GDM1 (cell line): ENCODE data around the gene TSPY3.
"Not testable (repeated sequence)": the region's sequence is repeated elsewhere in the genome, so short reads cannot be mapped to it uniquely, and the experiment has no call there.

Source experiments
- DNase-seq: peaks from one replicate; lab custom pipeline; 2025; lab: John Stamatoyannopoulos, UW

TSPY3 gene, protein sequence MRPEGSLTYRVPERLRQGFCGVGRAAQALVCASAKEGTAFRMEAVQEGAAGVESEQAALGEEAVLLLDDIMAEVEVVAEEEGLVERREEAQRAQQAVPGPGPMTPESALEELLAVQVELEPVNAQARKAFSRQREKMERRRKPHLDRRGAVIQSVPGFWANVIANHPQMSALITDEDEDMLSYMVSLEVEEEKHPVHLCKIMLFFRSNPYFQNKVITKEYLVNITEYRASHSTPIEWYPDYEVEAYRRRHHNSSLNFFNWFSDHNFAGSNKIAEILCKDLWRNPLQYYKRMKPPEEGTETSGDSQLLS

DNA sequence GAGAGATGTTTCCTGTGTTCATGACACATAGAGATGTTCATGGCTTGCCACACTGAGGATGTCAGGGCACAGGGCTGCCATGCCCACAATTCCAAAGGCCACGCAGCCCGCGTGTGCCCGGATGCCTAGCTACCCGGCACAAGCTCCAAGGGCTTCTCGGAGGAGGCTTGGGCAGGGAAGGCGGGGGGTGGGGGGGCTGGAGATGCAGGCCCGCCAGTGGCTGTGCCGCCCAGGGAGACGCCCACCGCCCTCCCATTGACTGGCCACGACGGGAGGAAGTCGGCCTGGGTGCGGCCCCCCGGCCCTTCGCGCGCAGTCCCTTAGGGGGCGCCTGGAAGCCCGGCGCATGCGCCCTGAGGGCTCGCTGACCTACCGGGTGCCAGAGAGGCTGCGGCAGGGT, at the start of gene TSPY3:
Gene TSPY3 (plus strand): TSS at position 301 of the 400 bp plus-strand sequence. CDS start 46 bp downstream, at position 347.
- not testable (repeated sequence) for DNase-seq

DNA sequence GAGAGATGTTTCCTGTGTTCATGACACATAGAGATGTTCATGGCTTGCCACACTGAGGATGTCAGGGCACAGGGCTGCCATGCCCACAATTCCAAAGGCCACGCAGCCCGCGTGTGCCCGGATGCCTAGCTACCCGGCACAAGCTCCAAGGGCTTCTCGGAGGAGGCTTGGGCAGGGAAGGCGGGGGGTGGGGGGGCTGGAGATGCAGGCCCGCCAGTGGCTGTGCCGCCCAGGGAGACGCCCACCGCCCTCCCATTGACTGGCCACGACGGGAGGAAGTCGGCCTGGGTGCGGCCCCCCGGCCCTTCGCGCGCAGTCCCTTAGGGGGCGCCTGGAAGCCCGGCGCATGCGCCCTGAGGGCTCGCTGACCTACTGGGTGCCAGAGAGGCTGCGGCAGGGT, 40.7 kb upstream of the TSPY3 start, which contains the start of gene TSPY8:
Gene TSPY8 (plus strand): TSS at position 301 of the 400 bp plus-strand sequence. CDS start 46 bp downstream, at position 347.
- DNase-seq, result not testable (repeated sequence)

DNA sequence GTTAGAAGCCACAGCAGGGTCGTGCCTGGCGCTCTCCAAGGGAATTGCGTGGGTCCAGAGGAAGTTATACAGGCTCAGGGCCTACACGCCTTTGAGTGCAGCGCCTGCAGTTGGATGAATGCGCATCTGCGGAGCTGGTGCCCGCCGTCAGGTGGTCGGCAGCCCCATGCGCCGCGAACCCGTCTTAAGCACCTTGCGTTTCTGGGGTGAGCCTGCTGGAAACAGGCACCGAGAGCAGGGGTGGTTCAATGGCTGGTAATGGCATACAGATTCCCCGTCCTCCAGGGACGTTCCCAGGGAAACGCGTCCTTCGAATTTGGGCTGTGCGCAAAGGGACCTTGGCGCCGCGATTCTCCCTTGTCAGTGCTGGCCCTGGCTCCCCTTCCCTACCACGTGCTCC, 1.7 kb upstream of the TSPY3 start:
- not testable (repeated sequence) for DNase-seq
